Uterus (tissue), 2 donors: Measurements from ENCODE around the gene SMIM41.

Source experiments
- CTCF ChIP-seq, 4 experiments: fragments of 200-600 bp in 2 of 4; fragments of 450-650 bp in 2 of 4; sonication (generic) in 2 of 4; IDR thresholded peaks; one replicate each; pipeline ENCODE4 v1.5.1; 2016 to 2019; ENCODE audit warnings: antibody characterized with exemption in 4 of 4, mild to moderate bottlenecking in 2 of 4, moderate library complexity in 1 of 4
- POLR2A ChIP-seq, 2 donors: fragments of 450-650 bp; IDR thresholded peaks; one replicate each; pipeline ENCODE4 v1.6.1; 2016; ENCODE audit warnings: antibody characterized with exemption in 2 of 2, mild to moderate bottlenecking in 1 of 2, moderate library complexity in 1 of 2

- no peak for TF ChIP-seq CTCF (IDR thresholded peaks at IDR 0.05)
- no peak for TF ChIP-seq POLR2A (IDR thresholded peaks at IDR 0.05)
Measured at GRCh38 chr12:52125476-52125900, 46.0 kb downstream of the SMIM41 start.
